ENCODE measurements around the gene KIAA1671. TPM values are rescaled to one million over a fixed set of nuclear protein-coding genes. Genes with fewer than 3 reads are reported as not detected.

Gene KIAA1671
- total RNA-seq, 4 donors from 2014 or later, result 14.2 to 34.2 (median 22.6) TPM

- no peak overlapping the region for H3K27ac ChIP-seq (replicated peaks in 1 of 4)
- 77% methylated on average over 7 of the region's 7 CpGs for WGBS
Measured at GRCh38 chr22:25030636-25031035, 78.1 kb downstream of the KIAA1671 start.

GRCh38 chr22:25032066-25032465, 79.5 kb downstream of the KIAA1671 start:
- peaks cover 0 to 10% (median 4%) of the 10 kb centered on the region in 4 donors for H3K4me1 ChIP-seq
- no peak overlapping the region for H3K27ac ChIP-seq (replicated peaks in 1 of 4)
- H3K36me3 ChIP-seq, result peaks cover 0 to 28% (median 11%) of the 10 kb centered on the region in 4 donors
- TF ChIP-seq CTCF (IDR thresholded peaks at IDR 0.05) (no peak), EP300 (IDR thresholded peaks at IDR 0.05) (no peak), POLR2A (IDR thresholded peaks at IDR 0.05; ENCODE audit: low read depth) (no peak)
- WGBS, result 84% methylated on average over 2 of the region's 2 CpGs
- H3K27me3 ChIP-seq, result no peaks in the 10 kb centered on the region
- no peaks in the 10 kb centered on the region for H3K9me3 ChIP-seq
- H3K4me3 ChIP-seq, result no peak overlapping the region
- DNase-seq (ENCODE audit: extremely low spot score), result no peak
- intact Hi-C loops (cut with DNase I), result no loop called here

More at GRCh38 chr22:25030636-25031035, 78.1 kb downstream of the KIAA1671 start:
- Histone ChIP-seq H3K27me3 (no peaks in the 10 kb centered on the region), H3K9me3 (no peaks in the 10 kb centered on the region), H3K4me1 (peaks cover 11 to 24% (median 16%) of the 10 kb centered on the region in 4 donors), H3K4me3 (no peak overlapping the region), H3K36me3 (peaks cover 0 to 28% (median 11%) of the 10 kb centered on the region in 4 donors)
- no peak for DNase-seq (ENCODE audit: extremely low spot score)
- TF ChIP-seq POLR2A (IDR thresholded peaks at IDR 0.05; ENCODE audit: low read depth) (no peak), CTCF (IDR thresholded peaks at IDR 0.05) (no peak), EP300 (IDR thresholded peaks at IDR 0.05) (no peak), POLR2AphosphoS5 (IDR thresholded peaks at IDR 0.05) (no peak)
- intact Hi-C loops (cut with DNase I), result no loop called here

- no peak for TF ChIP-seq CTCF (IDR thresholded peaks at IDR 0.05)
- no peak for TF ChIP-seq EP300 (IDR thresholded peaks at IDR 0.05)
- no peak for TF ChIP-seq POLR2AphosphoS5 (IDR thresholded peaks at IDR 0.05)
- no peak for TF ChIP-seq POLR2A (IDR thresholded peaks at IDR 0.05; ENCODE audit: low read depth)
- Histone ChIP-seq H3K27me3 (no peaks in the 10 kb centered on the region), H3K36me3 (peaks cover 6 to 42% (median 24%) of the 10 kb centered on the region in 4 donors), H3K4me1 (no peaks in the 10 kb centered on the region), H3K27ac (replicated peaks in 1 of 4) (no peak overlapping the region), H3K4me3 (no peak overlapping the region), H3K9me3 (no peaks in the 10 kb centered on the region)
- intact Hi-C loops (cut with DNase I), result no loop called here
- 89% methylated on average over 2 of the region's 2 CpGs for WGBS
- DNase-seq (ENCODE audit: extremely low spot score), result no peak
Measured at GRCh38 chr22:25035715-25036114, 83.2 kb downstream of the KIAA1671 start.

GRCh38 chr22:25038239-25038638, 85.7 kb downstream of the KIAA1671 start:
- no peak overlapping the region for H3K4me3 ChIP-seq
- no peak for TF ChIP-seq POLR2AphosphoS5 (IDR thresholded peaks at IDR 0.05)
- no peak for TF ChIP-seq EP300 (IDR thresholded peaks at IDR 0.05)
- no peak for TF ChIP-seq POLR2A (IDR thresholded peaks at IDR 0.05; ENCODE audit: low read depth)
- no peak for TF ChIP-seq CTCF (IDR thresholded peaks at IDR 0.05)
- WGBS, result 93% methylated on average over 8 of the region's 8 CpGs
- DNase-seq (ENCODE audit: extremely low spot score), result no peak
- no peak overlapping the region for H3K27ac ChIP-seq (replicated peaks in 1 of 4)
- H3K9me3 ChIP-seq, result no peaks in the 10 kb centered on the region
- H3K27me3 ChIP-seq, result no peaks in the 10 kb centered on the region
- intact Hi-C loops (cut with DNase I), result no loop called here
- H3K4me1 ChIP-seq, result no peaks in the 10 kb centered on the region
- H3K36me3 ChIP-seq, result peaks cover 6 to 40% (median 24%) of the 10 kb centered on the region in 4 donors

GRCh38 chr22:25038771-25039170, 86.3 kb downstream of the KIAA1671 start:
- intact Hi-C loops (cut with DNase I), result no loop called here
- TF ChIP-seq EP300 (IDR thresholded peaks at IDR 0.05), result no peak
- TF ChIP-seq POLR2AphosphoS5 (IDR thresholded peaks at IDR 0.05), result no peak
- no peak for TF ChIP-seq CTCF (IDR thresholded peaks at IDR 0.05)
- no peak for TF ChIP-seq POLR2A (IDR thresholded peaks at IDR 0.05; ENCODE audit: low read depth)
- Histone ChIP-seq H3K36me3 (peaks cover 6 to 37% (median 24%) of the 10 kb centered on the region in 4 donors), H3K27ac (replicated peaks in 1 of 4) (no peak overlapping the region), H3K4me3 (no peak overlapping the region), H3K9me3 (no peaks in the 10 kb centered on the region), H3K27me3 (no peaks in the 10 kb centered on the region), H3K4me1 (peaks cover 0 to under 1% (median under 1%) of the 10 kb centered on the region in 4 donors)
- WGBS, result 96% methylated on average over 4 of the region's 15 CpGs
- DNase-seq (ENCODE audit: extremely low spot score), result no peak

Measured in esophagus muscularis mucosa (tissue), 4 donors.